CD14-positive monocyte (primary cell): Measurements from ENCODE around the gene NTPCR. TPM values are rescaled to one million over a fixed set of nuclear protein-coding genes. Genes with fewer than 3 reads are reported as not detected.

Experiments used
- DNase-seq, 3 donors: peaks; one replicate each; pipeline ENCODE4 v3.0.0-alpha.2; 2011 to 2022
- H2AFZ ChIP-seq: 2 replicates; pipeline ENCODE4 v1.6.0; 2012; ENCODE audit warnings: mild to moderate bottlenecking, low read depth, low read length, inconsistent platforms; ENCODE audit not compliant: insufficient read depth, poor library complexity, severe bottlenecking
- H3K27ac ChIP-seq, 2 donors: 1 replicate in 1 of 2; 2 replicates in 1 of 2; pipeline ENCODE4 v1.5.1; 2012 to 2013; ENCODE audit warnings: low read length in 2 of 2, control low read depth in 1 of 2, inconsistent platforms in 1 of 2, low read depth in 1 of 2, mild to moderate bottlenecking in 1 of 2
- H3K27me3 ChIP-seq, 2 donors: one replicate each; pipeline versions ENCODE4 v1.6.0 to v1.6.1; 2011 to 2013; ENCODE audit warnings: low read length in 2 of 2; ENCODE audit not compliant: control insufficient read depth in 2 of 2, insufficient read depth in 2 of 2
- H3K36me3 ChIP-seq, 2 donors: replicated peaks in 1 of 2; 1 replicate in 1 of 2; 2 replicates in 1 of 2; pipeline versions ENCODE4 v1.5.1 to v1.6.1; 2012 to 2013; ENCODE audit warnings: low read length in 2 of 2, control low read depth in 1 of 2, inconsistent platforms in 1 of 2, mild to moderate bottlenecking in 1 of 2; ENCODE audit not compliant: insufficient read depth in 2 of 2, control insufficient read depth in 1 of 2
- H3K4me1 ChIP-seq, 2 donors: 1 replicate in 1 of 2; 2 replicates in 1 of 2; pipeline versions ENCODE4 v1.5.1 to v1.6.1; 2012 to 2013; ENCODE audit warnings: low read length in 2 of 2, control low read depth in 1 of 2, inconsistent platforms in 1 of 2, mild to moderate bottlenecking in 1 of 2, moderate library complexity in 1 of 2; ENCODE audit not compliant: insufficient read depth in 2 of 2, control insufficient read depth in 1 of 2
- H3K4me2 ChIP-seq: replicated peaks from 2 replicates; pipeline ENCODE3; 2012; ENCODE audit warnings: low read length, moderate library complexity, mild to moderate bottlenecking; ENCODE audit not compliant: poor library complexity, severe bottlenecking; ENCODE audit errors: extremely low read depth
- H3K4me3 ChIP-seq, 3 experiments: fragments of 200-600 bp in 1 of 3; sonication (generic) in 1 of 3; replicated peaks in 1 of 3; 1 replicate in 2 of 3; 2 replicates in 1 of 3; pipeline ENCODE4 v1.5.1; 2011 to 2013; ENCODE audit warnings: low read length in 3 of 3, mild to moderate bottlenecking in 3 of 3, control low read depth in 2 of 3, low read depth in 2 of 3, inconsistent platforms in 1 of 3, moderate library complexity in 1 of 3
- H3K79me2 ChIP-seq: 2 replicates; pipeline ENCODE4 v1.6.0; 2012; ENCODE audit warnings: mild to moderate bottlenecking, control low read depth, inconsistent platforms, low read length, moderate library complexity; ENCODE audit not compliant: insufficient read depth
- H3K9ac ChIP-seq: 2 replicates; pipeline ENCODE4 v1.6.0; 2017; ENCODE audit warnings: low read length, mild to moderate bottlenecking; ENCODE audit not compliant: insufficient read depth, poor library complexity, severe bottlenecking
- H3K9me3 ChIP-seq, 2 donors: replicated peaks in 1 of 2; 1 replicate in 1 of 2; 2 replicates in 1 of 2; pipeline versions ENCODE4 v1.5.1 to v1.6.1; 2012 to 2013; ENCODE audit warnings: low read length in 2 of 2, control low read depth in 1 of 2; ENCODE audit not compliant: control insufficient read depth in 1 of 2, insufficient read depth in 1 of 2
- H4K20me1 ChIP-seq: 2 replicates; pipeline ENCODE4 v1.6.0; 2012; ENCODE audit warnings: mild to moderate bottlenecking, low read length, control low read depth, moderate library complexity; ENCODE audit not compliant: insufficient read depth
- H3K27ac Mint-ChIP-seq, 7 donors: one replicate each; pipeline ENCODE4 v1.8.0; 2020; ENCODE audit warnings: mild to moderate bottlenecking in 7 of 7, mixed read lengths in 7 of 7, moderate library complexity in 6 of 7, inconsistent platforms in 2 of 7
- H3K27me3 Mint-ChIP-seq, 3 donors: one replicate each; pipeline ENCODE4 v1.8.0; 2021 to 2022; ENCODE audit warnings: low read depth in 3 of 3, mild to moderate bottlenecking in 3 of 3, mixed read lengths in 3 of 3, moderate library complexity in 3 of 3, inconsistent platforms in 1 of 3
- H3K36me3 Mint-ChIP-seq, 2 donors: one replicate each; pipeline ENCODE4 v1.8.0; 2020; ENCODE audit warnings: mixed read lengths in 2 of 2, inconsistent platforms in 1 of 2, mild to moderate bottlenecking in 1 of 2
- H3K4me1 Mint-ChIP-seq: one replicate; pipeline ENCODE4 v1.8.0; 2020; ENCODE audit warnings: mild to moderate bottlenecking, mixed read lengths
- H3K4me3 Mint-ChIP-seq, 2 donors: one replicate each; pipeline ENCODE4 v1.8.0; 2020; ENCODE audit warnings: mild to moderate bottlenecking in 2 of 2, mixed read lengths in 2 of 2, moderate library complexity in 1 of 2
- H3K9me3 Mint-ChIP-seq, 7 donors: one replicate each; pipeline ENCODE4 v1.8.0; 2020 to 2022; ENCODE audit warnings: mixed read lengths in 7 of 7, mild to moderate bottlenecking in 6 of 7, moderate library complexity in 6 of 7, inconsistent platforms in 2 of 7
- CTCF ChIP-seq: fragments of 200-600 bp; IDR thresholded peaks from one replicate; pipeline ENCODE4 v1.8.0; 2022; ENCODE audit warnings: antibody characterized with exemption, mild to moderate bottlenecking
- WGBS: methylation state at CpG from one replicate; pipeline ENCODE4 v1.1.5; 2013; ENCODE audit warnings: missing lambda C conversion rate; ENCODE audit not compliant: insufficient coverage; 5-methylcytosine and 5-hydroxymethylcytosine counted together
- intact Hi-C, 2 donors: fragments of 100-400 bp; cut with micrococcal nuclease; formaldehyde crosslinking; loops; one replicate each; pipeline versions ENCODE4 v1.15.0 to v1.15.1; 2023
- polyA plus RNA-seq, 3 donors: library from polyadenylated mRNA; depleted of rRNA in 1 of 3; unstranded in 2 of 3; stranded (reverse) in 1 of 3; fragments of 300-500 nt in 2 of 3; fragments of >200 nt in 1 of 3; fragmentation: Illumina TruSeq in 2 of 3; gene quantifications; 1 replicate in 2 of 3; 2 replicates in 1 of 3; pipeline ENCODE4 v1.2.3, GENCODE V29; 2012 to 2021

The NTPCR gene
- polyA plus RNA-seq, 3 donors: 8.6 to 42.0 (median 31.7) TPM

GRCh38 chr1:232952514-232953499 is 2.4 kb downstream of the NTPCR start:
- Mint-ChIP-seq H3K4me1 (peaks cover 30% of the 10 kb centered on the region), H3K4me3 (no peak overlapping the region), H3K9me3 (peaks cover 2 to 9% (median 3%) of the 10 kb centered on the region in 7 donors), H3K36me3 (peaks cover 16 to 17% of the 10 kb centered on the region in 2 donors), H3K27me3 (peaks cover 0 to 2% (median 0%) of the 10 kb centered on the region in 3 donors), H3K27ac (peak overlapping the region in 1 of 7 donors; percentile 5)
- no peaks in the 10 kb centered on the region for H4K20me1 ChIP-seq
- H3K9me3 ChIP-seq: peaks cover under 1 to 3% of the 10 kb centered on the region in 2 donors
- no peak overlapping the region for H2AFZ ChIP-seq
- H3K27ac ChIP-seq: no peak overlapping the region
- H3K9ac ChIP-seq: no peak overlapping the region
- peaks cover 14 to 16% of the 10 kb centered on the region in 2 donors for H3K36me3 ChIP-seq
- DNase-seq: peak; percentile 23 to 52 (median 37)
- H3K79me2 ChIP-seq: peaks cover 20% of the 10 kb centered on the region
- H3K4me1 ChIP-seq: peaks cover 12 to 20% of the 10 kb centered on the region in 2 donors
- no peak overlapping the region for H3K4me2 ChIP-seq
- H3K27me3 ChIP-seq: no peaks in the 10 kb centered on the region
- H3K4me3 ChIP-seq: no peak overlapping the region
- intact Hi-C loops: loop anchor here in 1 of 2 donors (10.0 kb wide), 1 partner anchor 318 kb away; the partner anchor contains the start of gene SIPA1L2
- WGBS: no CpG with 5 or more reads among the region's 2 CpGs
- peak; percentile 85 for TF ChIP-seq CTCF

GRCh38 chr1:232954594-232955365 is 4.4 kb downstream of the NTPCR start:
- 100% methylated on average over 2 of the region's 4 CpGs for WGBS
- intact Hi-C loops: loop anchor here in 1 of 2 donors (10.0 kb wide), 1 partner anchor 320 kb away; the partner anchor contains the start of gene SIPA1L2
- Histone ChIP-seq H3K27me3 (no peaks in the 10 kb centered on the region), H3K4me1 (peaks cover 11 to 18% of the 10 kb centered on the region in 2 donors), H3K27ac (no peak overlapping the region), H3K9ac (no peak overlapping the region), H3K79me2 (peaks cover 20% of the 10 kb centered on the region), H3K36me3 (peaks cover 28 to 31% of the 10 kb centered on the region in 2 donors), H2AFZ (no peak overlapping the region), H4K20me1 (no peaks in the 10 kb centered on the region), H3K4me2 (no peak overlapping the region), H3K4me3 (no peak overlapping the region), H3K9me3 (peaks cover 13% of the 10 kb centered on the region in 2 donors)
- H3K27ac Mint-ChIP-seq: peak overlapping the region in 2 of 7 donors; percentile 12 to 62
- H3K9me3 Mint-ChIP-seq: peaks cover 11 to 23% (median 15%) of the 10 kb centered on the region in 7 donors
- DNase-seq: no peak
- peaks cover 28% of the 10 kb centered on the region for H3K4me1 Mint-ChIP-seq
- peaks cover 0 to 1% (median 0%) of the 10 kb centered on the region in 3 donors for H3K27me3 Mint-ChIP-seq
- H3K36me3 Mint-ChIP-seq: peaks cover 32 to 35% of the 10 kb centered on the region in 2 donors
- H3K4me3 Mint-ChIP-seq: peak overlapping the region in 1 of 2 donors; percentile 10
- TF ChIP-seq CTCF: no peak
